Endothelial cell (in vitro differentiated cells): Measurements from ENCODE around the gene MCTP1. TPM values are rescaled to one million over a fixed set of nuclear protein-coding genes. Genes with fewer than 3 reads are reported as not detected.

Source experiments
- DNase-seq: peaks from one replicate; pipeline ENCODE4 v3.0.0; 2021; ENCODE audit warnings: low spot score
- H3K27ac Mint-ChIP-seq: one replicate; pipeline ENCODE4 v1.8.0; 2021; ENCODE audit warnings: mixed read lengths, inconsistent platforms; ENCODE audit not compliant: unreplicated experiment
- H3K27me3 Mint-ChIP-seq: one replicate; pipeline ENCODE4 v1.8.0; 2021; ENCODE audit warnings: mild to moderate bottlenecking, moderate library complexity, mixed read lengths, inconsistent platforms; ENCODE audit not compliant: unreplicated experiment
- H3K36me3 Mint-ChIP-seq: one replicate; pipeline ENCODE4 v1.8.0; 2021; ENCODE audit warnings: mild to moderate bottlenecking, low read depth, mixed read lengths, inconsistent platforms; ENCODE audit not compliant: unreplicated experiment
- H3K4me1 Mint-ChIP-seq: one replicate; pipeline ENCODE4 v1.8.0; 2021; ENCODE audit warnings: mild to moderate bottlenecking, mixed read lengths, inconsistent platforms; ENCODE audit not compliant: unreplicated experiment
- H3K4me3 Mint-ChIP-seq: one replicate; pipeline ENCODE4 v1.8.0; 2021; ENCODE audit warnings: mild to moderate bottlenecking, mixed read lengths, inconsistent platforms; ENCODE audit not compliant: unreplicated experiment
- H3K9me3 Mint-ChIP-seq: one replicate; pipeline ENCODE4 v1.8.0; 2021; ENCODE audit warnings: mixed read lengths, inconsistent platforms; ENCODE audit not compliant: unreplicated experiment
- CTCF ChIP-seq: fragments of 200-600 bp; sonication (generic); IDR thresholded peaks from one replicate; pipeline ENCODE4 v1.5.0; 2021; ENCODE audit warnings: antibody characterized with exemption; ENCODE audit not compliant: unreplicated experiment
- total RNA-seq: library from RNA; stranded (reverse); fragmentation: NEBNext Ultra II Directional; extraction: Animal tissue kit (Norgen Biotek cat#: 25700); gene quantifications from one replicate; pipeline ENCODE4 v1.2.1, GENCODE V29; 2021; ENCODE audit not compliant: unreplicated experiment

The MCTP1 gene
- total RNA-seq, 1 donor from 2014 or later: 2.2 TPM

GRCh38 chr5:95044096-95044495, 240.8 kb downstream of the MCTP1 start:
- Mint-ChIP-seq H3K4me1 (peaks cover 3% of the 10 kb centered on the region), H3K36me3 (no peaks in the 10 kb centered on the region), H3K9me3 (no peaks in the 10 kb centered on the region), H3K27me3 (peaks cover 3% of the 10 kb centered on the region), H3K27ac (no peak overlapping the region), H3K4me3 (no peak overlapping the region)
- TF ChIP-seq CTCF: no peak
- no peak for DNase-seq

GRCh38 chr5:95043648-95044047, 241.2 kb downstream of the MCTP1 start:
- Mint-ChIP-seq H3K36me3 (no peaks in the 10 kb centered on the region), H3K4me1 (peaks cover 3% of the 10 kb centered on the region), H3K9me3 (no peaks in the 10 kb centered on the region), H3K27ac (no peak overlapping the region), H3K4me3 (no peak overlapping the region), H3K27me3 (peaks cover 3% of the 10 kb centered on the region)
- no peak for DNase-seq
- no peak for TF ChIP-seq CTCF

- no peak for TF ChIP-seq CTCF
- H3K36me3 Mint-ChIP-seq: no peaks in the 10 kb centered on the region
- H3K27me3 Mint-ChIP-seq: peaks cover 3% of the 10 kb centered on the region
- no peak for DNase-seq
- no peak overlapping the region for H3K27ac Mint-ChIP-seq
- peaks cover 3% of the 10 kb centered on the region for H3K4me1 Mint-ChIP-seq
- H3K4me3 Mint-ChIP-seq: no peak overlapping the region
- H3K9me3 Mint-ChIP-seq: no peaks in the 10 kb centered on the region
Observed at GRCh38 chr5:95043234-95043633, 241.7 kb downstream of the MCTP1 start.

GRCh38 chr5:95042037-95042436, 242.9 kb downstream of the MCTP1 start:
- no peak overlapping the region for H3K27ac Mint-ChIP-seq
- no peaks in the 10 kb centered on the region for H3K36me3 Mint-ChIP-seq
- H3K9me3 Mint-ChIP-seq: no peaks in the 10 kb centered on the region
- DNase-seq: no peak
- H3K27me3 Mint-ChIP-seq: peaks cover 3% of the 10 kb centered on the region
- TF ChIP-seq CTCF: no peak
- H3K4me3 Mint-ChIP-seq: no peak overlapping the region
- peaks cover 3% of the 10 kb centered on the region for H3K4me1 Mint-ChIP-seq

- Mint-ChIP-seq H3K4me3 (no peak overlapping the region), H3K27ac (no peak overlapping the region), H3K4me1 (no peaks in the 10 kb centered on the region), H3K27me3 (no peaks in the 10 kb centered on the region), H3K36me3 (no peaks in the 10 kb centered on the region), H3K9me3 (no peaks in the 10 kb centered on the region)
- no peak for DNase-seq
- no peak for TF ChIP-seq CTCF
Observed at GRCh38 chr5:95035891-95036685, 248.8 kb downstream of the MCTP1 start.
